ENCODE data around the gene NELFE.
"Not testable (repeated sequence)": the region's sequence is repeated elsewhere in the genome, so short reads cannot be mapped to it uniquely, and the experiment has no call there.

Gene NELFE, protein sequence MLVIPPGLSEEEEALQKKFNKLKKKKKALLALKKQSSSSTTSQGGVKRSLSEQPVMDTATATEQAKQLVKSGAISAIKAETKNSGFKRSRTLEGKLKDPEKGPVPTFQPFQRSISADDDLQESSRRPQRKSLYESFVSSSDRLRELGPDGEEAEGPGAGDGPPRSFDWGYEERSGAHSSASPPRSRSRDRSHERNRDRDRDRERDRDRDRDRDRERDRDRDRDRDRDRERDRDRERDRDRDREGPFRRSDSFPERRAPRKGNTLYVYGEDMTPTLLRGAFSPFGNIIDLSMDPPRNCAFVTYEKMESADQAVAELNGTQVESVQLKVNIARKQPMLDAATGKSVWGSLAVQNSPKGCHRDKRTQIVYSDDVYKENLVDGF

DNA sequence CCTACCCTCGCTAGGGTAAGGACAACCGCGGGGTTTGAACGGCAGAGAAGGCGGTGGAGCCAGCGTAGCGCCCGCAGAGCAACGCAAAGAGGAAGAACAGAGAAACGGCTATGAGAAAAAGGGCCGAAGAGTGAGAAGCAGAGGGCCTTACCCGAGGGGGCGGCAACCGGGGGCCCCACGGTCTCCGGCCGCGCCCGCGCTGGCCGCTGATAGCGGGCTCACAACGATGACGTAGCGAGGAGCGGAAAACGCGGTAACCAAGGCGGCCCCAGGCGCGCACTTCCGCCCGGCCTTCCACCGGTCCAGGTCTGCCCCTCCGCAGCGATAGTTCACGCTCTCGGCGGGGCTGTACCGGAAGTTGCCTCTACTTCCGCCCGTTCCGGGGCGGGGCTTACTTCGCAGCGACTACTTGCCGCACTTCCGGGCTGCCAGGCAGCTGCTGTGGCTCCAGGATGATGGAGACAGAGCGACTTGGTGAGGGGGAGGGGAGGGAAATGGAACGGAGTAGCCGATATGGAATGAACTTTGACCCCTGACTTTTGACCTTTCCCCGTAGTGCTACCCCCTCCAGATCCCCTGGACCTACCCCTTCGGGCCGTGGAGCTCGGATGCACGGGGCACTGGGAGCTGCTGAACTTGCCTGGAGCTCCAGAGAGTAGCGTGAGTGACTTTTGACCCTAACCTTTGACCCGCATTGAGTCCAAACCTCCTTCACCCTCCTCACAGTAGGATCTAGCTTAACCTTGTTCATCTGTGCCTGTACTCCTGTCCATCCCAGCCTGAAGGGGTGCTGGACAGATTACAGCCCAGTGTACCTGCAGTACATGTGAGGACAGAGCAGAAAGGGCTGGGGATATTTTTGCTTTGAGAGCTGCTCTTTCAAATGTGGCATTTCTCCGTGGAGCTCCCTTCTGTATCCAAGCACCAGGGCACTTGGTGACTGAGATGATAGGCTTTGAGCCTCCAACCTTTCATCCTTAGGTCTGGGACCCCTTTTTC, at the start of gene NELFE, which contains the start of gene SKIC2:
Gene NELFE (minus strand): TSS at position 231 of the 999 bp plus-strand sequence. CDS start 525 bp downstream, outside the sequence.
Gene SKIC2 (plus strand): TSS at position 435 of the 999 bp plus-strand sequence. CDS start 18 bp downstream, at position 453.
- peak; percentile 99 for DNase-seq

DNA sequence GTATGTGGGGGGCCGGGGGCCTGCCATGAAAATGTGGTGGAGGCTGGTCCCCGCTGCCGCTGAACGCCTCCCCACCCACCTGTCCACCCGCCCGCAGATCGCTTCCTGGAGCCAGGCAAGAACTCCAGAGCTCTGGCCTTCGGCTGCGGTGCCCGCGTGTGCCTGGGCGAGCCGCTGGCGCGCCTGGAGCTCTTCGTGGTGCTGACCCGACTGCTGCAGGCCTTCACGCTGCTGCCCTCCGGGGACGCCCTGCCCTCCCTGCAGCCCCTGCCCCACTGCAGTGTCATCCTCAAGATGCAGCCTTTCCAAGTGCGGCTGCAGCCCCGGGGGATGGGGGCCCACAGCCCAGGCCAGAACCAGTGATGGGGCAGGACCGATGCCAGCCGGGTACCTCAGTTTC, 49.3 kb upstream of the NELFE start:
- not testable (repeated sequence) for DNase-seq

DNA sequence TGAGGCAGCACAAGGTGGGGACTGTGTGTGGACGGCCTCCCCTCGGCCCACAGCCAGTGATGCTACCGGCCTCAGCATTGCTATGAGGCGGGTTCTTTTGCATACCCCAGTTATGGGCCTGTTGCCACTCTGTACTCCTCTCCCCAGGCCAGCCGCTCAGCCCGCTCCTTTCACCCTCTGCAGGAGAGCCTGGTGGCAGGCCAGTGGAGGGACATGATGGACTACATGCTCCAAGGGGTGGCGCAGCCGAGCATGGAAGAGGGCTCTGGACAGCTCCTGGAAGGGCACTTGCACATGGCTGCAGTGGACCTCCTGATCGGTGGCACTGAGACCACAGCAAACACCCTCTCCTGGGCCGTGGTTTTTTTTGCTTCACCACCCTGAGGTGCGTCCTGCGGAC, 48.3 kb upstream of the NELFE start:
- DNase-seq, result not testable (repeated sequence)

DNA sequence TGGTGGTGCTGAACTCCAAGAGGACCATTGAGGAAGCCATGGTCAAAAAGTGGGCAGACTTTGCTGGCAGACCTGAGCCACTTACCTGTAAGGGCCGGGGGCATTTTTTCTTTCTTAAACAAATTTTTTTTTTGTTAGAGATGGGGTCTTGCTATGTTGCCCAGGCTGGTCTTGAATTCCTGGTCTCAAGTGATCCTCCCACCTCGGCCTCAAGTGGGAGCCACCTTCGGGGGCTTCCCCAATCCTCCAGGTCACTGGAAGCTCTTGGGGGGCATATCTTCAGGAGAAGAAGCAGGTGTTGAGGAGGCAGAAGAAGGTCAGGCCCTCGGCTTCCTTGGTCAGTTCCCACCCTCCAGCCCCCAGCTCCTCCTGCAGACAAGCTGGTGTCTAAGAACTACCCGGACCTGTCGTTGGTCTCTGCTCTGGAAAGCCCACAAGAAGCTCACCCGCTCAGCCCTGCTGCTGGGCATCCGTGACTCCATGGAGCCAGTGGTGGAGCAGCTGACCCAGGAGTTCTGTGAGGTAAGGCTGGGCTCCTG, 47.3 kb upstream of the NELFE start:
- DNase-seq, result not testable (repeated sequence)

DNA sequence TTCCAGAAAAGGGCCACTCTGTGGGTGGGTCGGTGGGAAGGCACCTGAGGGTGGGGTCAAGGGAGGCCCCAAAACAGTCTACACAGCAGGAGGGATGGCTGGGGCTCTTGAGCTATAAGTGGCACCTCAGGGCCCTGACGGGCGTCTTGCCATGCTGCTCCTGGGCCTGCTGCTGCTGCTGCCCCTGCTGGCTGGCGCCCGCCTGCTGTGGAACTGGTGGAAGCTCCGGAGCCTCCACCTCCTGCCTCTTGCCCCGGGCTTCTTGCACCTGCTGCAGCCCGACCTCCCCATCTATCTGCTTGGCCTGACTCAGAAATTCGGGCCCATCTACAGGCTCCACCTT, 46.7 kb upstream of the NELFE start:
- DNase-seq, result not testable (repeated sequence)

DNA sequence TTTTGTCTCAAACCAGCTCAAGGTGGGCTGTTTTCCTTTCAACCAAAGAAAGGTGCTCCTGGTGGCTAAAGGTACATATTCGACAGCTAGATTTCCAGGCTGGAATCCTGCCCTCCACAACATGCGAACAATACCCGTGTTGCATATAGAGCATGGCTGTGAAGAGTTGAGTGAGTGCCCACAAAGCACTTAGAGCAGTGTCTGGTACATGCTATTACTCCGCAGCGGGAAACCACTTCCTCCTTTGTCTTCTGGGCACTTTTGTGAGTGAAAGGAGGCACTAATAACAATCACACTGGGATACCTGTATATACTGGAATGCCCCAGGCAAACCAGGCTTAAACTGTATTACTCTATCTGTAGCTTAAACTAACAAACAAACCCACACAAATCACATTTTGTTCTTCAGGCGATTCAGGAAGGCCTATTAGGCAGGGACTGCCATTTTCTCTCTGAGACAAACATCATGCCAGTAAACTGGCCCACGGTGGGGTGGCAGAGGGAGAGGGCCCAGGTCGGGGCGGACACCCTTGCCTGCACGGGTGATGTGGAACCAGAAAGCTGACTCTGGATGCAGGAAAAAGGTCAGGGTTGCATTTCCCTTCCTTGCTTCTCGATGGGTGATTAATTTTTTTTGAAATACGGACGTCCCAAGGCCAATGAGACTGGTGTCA, 46.2 kb upstream of the NELFE start:
- DNase-seq, result not testable (repeated sequence)

DNA sequence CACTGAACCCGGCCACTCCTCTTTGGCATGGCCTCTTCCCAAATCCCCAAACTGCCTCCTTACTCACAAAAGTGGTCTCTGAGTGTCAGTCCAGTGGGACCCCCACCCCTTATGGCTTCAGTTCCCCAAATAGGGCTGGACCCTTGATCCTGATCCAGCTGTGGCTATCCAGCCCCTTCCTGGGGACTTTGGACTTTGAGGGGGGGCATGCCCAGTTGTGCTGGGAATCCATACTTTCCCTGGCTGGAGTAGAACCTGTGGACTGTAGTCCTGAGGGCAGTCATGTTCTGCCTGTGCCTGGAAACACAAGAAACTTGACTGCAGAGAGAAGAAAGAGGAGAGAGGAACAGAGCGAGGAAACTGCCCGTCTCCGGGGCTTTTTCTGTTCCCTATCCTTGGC, 45.6 kb upstream of the NELFE start:
- not testable (repeated sequence) for DNase-seq

DNA sequence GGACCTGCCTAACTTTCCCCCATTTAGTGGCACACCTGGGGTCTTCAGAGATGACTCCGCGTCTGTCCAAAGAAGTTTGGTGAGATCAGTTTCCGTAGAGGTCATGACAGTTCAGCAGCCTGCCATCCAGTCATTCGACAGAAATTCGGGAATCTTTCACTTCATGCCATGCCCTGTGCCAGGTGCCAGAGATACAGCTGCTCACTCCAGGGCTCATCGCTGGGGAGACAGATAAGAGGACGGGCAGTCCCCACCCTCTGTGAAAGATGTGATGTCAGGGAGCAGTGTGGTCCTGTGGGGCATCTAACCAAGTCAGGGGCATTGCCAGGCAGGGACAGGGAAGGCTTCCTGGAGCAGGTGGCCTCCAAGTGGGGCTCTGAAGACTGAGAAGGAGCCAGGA, 44.5 kb upstream of the NELFE start:
- not testable (repeated sequence) for DNase-seq

DNA sequence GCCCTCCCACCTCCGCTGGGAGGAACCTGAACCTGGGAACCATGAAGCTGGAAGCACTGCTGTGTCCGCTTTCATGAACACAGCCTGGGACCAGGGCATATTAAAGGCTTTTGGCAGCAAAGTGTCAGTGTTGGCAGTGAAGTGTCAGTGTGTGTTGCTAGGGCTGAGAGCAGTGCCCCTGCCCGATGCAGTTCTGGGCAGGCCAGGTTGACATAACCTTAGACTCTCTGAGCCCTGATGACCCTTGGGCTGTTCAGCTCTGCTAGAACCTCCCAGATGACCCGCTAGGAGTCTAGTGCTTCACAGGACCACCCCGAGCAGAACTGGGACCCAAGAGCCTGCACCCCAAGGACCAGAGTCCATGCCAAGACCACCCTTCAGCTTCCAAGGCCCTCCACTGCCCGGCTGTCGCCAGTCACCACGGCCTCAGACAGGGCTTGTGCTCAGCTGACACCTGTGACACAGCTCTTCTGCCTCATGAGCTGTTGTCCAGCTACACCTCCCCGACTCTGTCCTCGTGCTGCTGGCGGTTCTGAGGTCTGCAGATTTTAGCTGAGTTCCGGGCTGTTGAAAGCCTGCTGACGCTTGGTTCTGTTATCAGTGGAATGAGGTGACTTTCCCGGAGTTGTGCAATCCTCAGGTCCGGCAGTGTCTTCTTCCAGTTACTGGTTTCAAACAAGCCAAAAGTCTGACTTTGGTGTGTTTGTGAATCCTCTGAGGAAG, 43.9 kb upstream of the NELFE start:
- not testable (repeated sequence) for DNase-seq

DNA sequence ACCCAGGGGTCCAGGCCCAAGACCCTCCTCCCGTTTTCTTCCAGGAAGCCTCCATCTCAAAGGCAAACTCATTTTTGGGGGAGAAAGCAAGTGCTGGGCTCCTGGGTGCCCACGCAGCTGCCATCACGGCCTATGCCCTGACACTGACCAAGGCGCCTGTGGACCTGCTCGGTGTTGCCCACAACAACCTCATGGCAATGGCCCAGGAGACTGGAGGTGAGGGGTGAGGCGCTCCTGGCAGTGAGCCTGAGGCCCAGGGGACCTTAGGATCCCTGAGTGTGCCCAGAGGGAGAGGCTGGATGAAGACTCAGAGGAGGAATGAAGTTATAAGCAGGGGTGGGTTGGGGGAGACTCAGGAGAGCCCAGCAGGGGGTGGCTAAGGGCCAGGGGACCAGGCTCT, 37.6 kb upstream of the NELFE start:
- not testable (repeated sequence) for DNase-seq

DNA sequence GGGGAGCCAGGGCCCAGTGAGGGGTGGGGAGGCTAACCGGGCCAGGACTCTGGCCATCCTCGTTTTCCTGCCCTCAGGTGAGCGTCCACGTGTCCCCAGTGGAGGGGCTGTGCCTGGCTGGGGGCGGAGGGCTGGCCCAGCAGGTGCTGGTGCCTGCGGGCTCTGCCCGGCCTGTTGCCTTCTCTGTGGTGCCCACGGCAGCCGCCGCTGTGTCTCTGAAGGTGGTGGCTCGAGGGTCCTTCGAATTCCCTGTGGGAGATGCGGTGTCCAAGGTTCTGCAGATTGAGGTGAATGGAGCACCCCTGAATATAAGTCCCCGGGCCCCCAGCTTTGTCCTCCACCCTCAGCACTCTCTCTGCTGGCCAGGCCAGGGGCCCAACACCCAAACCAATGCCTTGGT, 35.6 kb upstream of the NELFE start:
- DNase-seq, result not testable (repeated sequence)

DNA sequence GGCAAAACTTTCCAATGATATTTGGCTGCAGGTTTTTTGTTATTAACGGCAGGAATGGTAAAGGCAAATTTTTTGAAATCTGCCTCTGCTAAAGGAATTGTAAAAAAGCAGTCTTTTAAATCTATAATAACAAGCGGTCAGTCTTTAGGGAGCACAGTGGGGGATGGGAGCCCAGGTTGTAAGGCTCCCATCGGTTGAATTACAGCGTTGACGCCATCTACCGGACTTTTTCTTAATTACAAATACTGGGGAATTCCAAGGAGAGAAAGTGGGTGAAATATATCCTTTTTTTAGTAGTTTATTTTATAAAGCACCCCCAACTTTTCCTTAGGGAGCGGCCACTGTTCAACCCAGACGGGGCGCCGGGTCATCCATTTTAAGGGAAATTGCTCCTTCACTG, 30.6 kb upstream of the NELFE start:
- DNase-seq, result not testable (repeated sequence)

DNA sequence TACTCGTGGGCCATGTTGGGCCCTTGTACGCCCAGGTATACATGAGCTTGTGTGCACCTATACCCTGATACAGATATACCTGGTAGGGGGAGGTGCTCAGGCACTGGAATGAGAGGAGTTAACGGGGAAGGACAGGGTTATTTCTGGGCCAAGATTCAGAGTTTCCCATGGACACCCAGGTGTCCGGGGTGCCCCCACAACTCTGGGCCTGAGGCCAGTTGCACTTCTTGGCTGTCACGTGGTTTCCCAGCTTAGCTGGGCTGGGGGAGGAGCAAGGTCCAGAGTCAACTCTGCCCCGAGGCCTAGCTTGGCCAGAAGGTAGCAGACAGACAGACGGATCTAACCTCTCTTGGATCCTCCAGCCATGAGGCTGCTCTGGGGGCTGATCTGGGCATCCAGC, 23.0 kb upstream of the NELFE start, which contains the start of gene C4A:
Gene C4A (plus strand): TSS at position 314 of the 400 bp plus-strand sequence. CDS start 51 bp downstream, at position 365.
- not testable (repeated sequence) for DNase-seq

DNA sequence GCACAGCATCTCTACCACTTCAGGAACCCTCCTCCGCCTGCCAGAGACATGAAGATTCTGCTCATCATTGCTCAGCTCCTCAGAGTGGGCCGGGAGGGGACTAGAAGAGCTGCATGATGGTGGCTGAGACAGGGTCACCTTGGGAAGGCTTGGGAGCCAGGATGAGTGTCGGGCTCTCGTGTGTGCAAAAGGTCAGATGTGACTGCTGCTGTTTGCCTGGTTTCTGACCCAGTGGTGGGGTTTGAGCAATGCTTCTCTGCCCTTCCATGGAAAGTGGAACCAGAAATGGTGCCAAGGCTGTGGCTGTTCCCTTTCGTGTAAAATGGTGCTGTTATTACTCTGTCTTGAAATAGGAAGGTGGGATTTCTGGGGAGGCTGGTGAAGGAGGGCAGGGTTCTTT, 22.2 kb upstream of the NELFE start:
- DNase-seq, result not testable (repeated sequence)

DNA sequence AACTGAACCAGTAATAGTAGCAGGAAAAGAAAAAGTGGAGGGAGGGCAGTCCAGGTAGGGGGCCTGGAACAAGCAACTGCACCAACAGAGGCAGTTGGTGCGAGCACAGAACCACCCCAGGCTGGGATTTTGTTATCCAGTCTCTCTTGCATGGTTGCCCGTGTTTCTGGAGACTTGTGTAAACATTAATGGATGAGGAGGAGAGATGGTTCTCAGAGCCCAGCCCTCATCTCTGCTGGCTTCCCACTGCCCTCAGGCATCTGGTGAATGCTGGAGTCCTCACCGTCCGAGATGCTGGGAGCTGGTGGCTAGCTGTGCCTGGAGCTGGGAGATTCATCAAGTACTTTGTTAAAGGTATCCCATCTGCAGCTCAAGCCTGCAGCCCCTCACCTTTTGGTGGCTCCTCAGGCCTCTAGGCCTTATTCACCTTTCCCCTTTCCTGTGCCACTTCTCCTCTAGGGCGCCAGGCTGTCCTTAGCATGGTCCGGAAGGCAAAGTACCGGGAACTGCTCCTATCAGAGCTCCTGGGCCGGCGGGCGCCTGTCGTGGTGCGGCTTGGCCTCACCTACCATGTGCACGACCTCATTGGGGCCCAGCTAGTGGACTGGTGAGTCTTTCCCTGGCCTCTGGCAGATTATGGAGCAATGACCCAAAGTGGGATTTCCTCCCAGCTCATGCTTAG, 21.6 kb upstream of the NELFE start:
- DNase-seq, result not testable (repeated sequence)

DNA sequence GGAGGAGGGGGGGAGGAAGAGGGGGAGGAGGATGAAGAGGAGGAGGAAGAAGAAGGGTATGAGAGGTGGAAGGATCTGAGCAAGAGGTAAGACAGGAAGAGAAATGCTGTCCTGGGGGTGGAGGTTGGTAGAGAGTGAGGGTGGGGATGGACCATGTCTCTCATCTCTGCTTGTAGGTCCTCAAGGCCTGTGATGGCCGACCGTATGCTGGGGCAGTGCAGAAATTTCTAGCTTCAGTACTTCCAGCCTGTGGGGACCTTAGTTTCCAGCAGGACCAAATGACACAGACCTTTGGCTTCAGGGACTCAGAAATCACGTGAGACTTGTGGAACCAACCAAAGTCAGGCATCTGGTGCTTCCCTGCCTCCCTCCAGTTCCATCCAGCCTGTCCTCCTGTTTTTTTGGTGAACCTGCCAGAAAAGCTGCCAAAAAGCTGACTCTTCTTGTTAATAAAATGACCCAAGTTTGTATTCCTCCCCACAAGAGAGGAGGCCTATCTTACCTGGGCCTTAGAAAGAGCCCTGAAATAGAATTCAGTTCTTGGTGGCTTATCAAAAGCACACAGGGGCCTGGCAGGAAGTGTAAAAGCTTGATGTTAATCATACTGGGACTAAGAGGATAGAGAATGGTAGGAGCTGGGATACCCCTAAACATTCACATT, 20.6 kb upstream of the NELFE start:
- DNase-seq, result no peak

DNA sequence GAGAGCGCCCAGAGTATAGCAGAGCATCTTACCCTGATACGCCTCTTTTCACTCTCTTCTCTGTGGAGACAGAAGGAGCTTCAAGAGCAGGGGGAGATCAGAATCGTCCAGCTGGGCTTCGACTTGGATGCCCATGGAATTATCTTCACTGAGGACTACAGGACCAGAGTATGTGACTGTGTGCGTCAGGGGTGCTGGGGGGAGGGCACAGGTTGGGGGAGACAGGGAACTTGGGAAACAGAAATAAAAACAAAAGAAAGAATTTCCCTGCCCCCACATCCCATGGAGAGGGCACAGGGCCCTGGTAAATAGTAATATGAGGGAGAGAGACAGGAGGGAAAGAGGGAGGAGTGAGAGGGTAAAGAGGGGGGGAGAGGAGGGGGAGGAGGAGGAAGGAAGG, 20.1 kb upstream of the NELFE start:
- DNase-seq, result no peak

DNA sequence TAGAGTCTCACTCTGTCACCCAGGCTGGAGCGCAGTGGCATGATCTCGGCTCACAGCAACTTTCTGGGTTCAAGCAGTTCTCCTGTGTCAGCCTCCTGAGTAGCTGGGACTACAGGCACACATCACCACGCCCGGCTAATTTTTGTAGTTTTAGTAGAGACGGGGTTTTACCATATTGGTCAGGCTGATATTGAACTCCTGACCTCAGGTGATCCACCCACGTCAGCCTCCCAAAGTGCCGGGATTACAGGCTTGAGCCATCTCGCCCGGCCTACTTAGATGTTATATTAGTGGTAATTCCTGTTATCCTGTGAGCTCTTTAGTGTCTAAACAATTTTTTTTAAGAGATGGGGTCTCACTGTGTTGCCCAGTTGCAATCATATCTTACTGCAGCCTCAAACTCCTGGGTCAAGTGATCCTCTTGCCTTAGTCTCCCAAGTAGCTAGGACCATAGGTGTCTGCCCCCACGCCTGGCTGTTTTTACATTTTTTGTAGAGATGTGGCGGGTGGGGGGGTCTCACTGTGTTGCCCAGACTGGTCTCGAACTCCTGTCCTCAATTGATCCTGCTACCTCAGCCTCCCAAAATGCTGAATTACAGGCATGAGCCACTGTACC, 19.2 kb upstream of the NELFE start:
- no peak for DNase-seq

DNA sequence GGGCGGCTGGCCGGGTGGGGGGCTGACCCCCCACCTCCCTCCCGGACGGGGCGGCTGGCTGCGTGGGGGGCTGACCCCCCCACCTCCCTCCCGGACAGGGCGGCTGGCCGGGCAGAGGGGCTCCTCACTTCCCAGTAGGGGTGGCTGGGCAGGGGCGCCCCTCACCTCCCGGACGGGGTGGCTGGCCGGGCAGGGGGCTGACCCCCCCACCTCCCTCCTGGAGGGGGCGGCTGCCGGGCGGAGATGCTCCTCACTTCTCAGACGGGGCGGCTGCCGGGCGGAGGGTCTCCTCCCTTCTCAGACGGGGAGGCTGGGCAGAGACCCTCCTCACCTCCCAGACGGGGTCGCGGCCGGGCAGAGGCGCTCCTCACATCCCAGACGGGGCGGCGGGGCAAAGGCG, 17.3 kb upstream of the NELFE start:
- not testable (repeated sequence) for DNase-seq

DNA sequence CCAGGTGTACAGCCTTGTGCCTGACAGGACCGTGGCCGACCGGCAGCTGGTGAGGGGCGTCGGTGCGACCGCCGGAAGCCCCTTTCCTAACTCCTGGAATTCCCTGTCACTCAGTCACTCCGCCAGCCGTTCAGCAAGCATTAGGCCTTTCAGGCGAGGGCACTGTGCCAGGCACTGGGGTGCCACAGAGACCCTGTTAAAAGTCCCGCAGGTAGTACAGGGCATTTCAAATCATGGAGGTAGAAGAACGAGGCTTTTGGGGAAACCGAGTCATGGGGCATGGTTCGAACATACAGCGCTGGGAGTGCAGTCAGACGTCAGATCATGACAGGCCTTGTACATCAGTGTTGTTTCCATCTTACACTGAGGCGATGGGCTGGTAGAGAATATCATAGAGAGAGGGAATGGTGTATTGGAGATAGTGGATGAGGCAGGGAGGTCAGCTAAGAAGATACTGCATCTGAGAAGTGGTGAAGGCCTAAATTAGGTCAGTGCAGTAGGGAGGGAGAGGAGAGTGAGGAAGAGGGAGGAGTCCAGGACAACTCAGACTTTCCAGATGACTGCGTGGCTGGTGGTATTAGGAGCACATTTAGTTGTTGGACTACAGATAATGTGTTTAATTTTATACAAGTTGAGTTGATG, 14.1 kb upstream of the NELFE start:
- peak; percentile 28 for DNase-seq

Measured in CD4-positive, alpha-beta T cell treated with Interleukin-17A for 1 hour (primary cell).